Endothelial cell of umbilical vein (primary cell): Measurements from ENCODE around the gene DARS1. TPM values are rescaled to one million over a fixed set of nuclear protein-coding genes. Genes with fewer than 3 reads are reported as not detected.

ENCODE experiments used
- BruUV-seq: library from RNA; stranded (reverse); fragments of 400-500 nt; replicated peaks from 2 replicates; lab custom pipeline; 2021; lab: Mats Ljungman, UMichigan
- CTCF ChIA-PET: fragments of 300-600, 350-600 bp; sonication (Branson Sonifier 250); formaldehyde crosslinking; loops from one replicate; lab custom pipeline; 2021; ENCODE audit warnings: antibody characterized with exemption, inconsistent platforms; lab: Charles Lee
- POLR2A ChIA-PET: fragments of 300-600, 350-600 bp; sonication (Branson Sonifier 250); formaldehyde crosslinking; loops from one replicate; lab custom pipeline; 2021; ENCODE audit warnings: antibody characterized with exemption, inconsistent platforms; lab: Charles Lee
- DNase-seq: peaks from one replicate; pipeline ENCODE4 v3.0.0-alpha.2; 2011; ENCODE audit warnings: low read depth, low spot score
- FAIRE-seq: peaks from 2 replicates; lab custom pipeline; 2011; peaks lifted over from hg19 to GRCh38; lab: Jason Lieb, UNC
- H2AFZ ChIP-seq: 2 replicates; pipeline ENCODE4 v1.6.0; 2012; ENCODE audit warnings: low read depth, low read length, control low read depth, inconsistent platforms
- H3K27ac ChIP-seq: 2 replicates; pipeline ENCODE4 v1.5.1; 2011; ENCODE audit warnings: low read depth, mild to moderate bottlenecking, control low read depth, low read length, moderate library complexity; ENCODE audit not compliant: insufficient read depth
- H3K27me3 ChIP-seq, 2 experiments: 2 replicates each; pipeline versions ENCODE4 v1.6.0 to v1.6.1; 2011; ENCODE audit warnings: low read length in 2 of 2, mixed read lengths in 1 of 2; ENCODE audit not compliant: control insufficient read depth in 2 of 2, insufficient read depth in 2 of 2
- H3K36me3 ChIP-seq, 2 experiments: 2 replicates in 1 of 2; 3 replicates in 1 of 2; pipeline ENCODE4 v1.5.1; 2011; ENCODE audit warnings: low read length in 2 of 2, mild to moderate bottlenecking in 1 of 2, moderate library complexity in 1 of 2; ENCODE audit not compliant: control insufficient read depth in 2 of 2, insufficient read depth in 2 of 2; ENCODE audit errors: extremely low read depth in 1 of 2
- H3K4me1 ChIP-seq: 3 replicates; pipeline ENCODE4 v1.5.1; 2011; ENCODE audit warnings: mild to moderate bottlenecking, low read length; ENCODE audit not compliant: control insufficient read depth, insufficient read depth; ENCODE audit errors: extremely low read depth
- H3K4me2 ChIP-seq: 2 replicates; pipeline ENCODE4 v1.6.1; 2011; ENCODE audit warnings: low read length, control low read depth, mixed read lengths; ENCODE audit not compliant: insufficient read depth
- H3K4me3 ChIP-seq, 3 experiments: fragments of 200-600 bp in 1 of 3; sonication (generic), shearing (Covaris generic) in 1 of 3; replicated peaks in 1 of 3; 2 replicates each; pipeline ENCODE4 v1.5.1; 2011 to 2016; ENCODE audit warnings: control low read depth in 3 of 3, low read length in 3 of 3, mild to moderate bottlenecking in 2 of 3, inconsistent platforms in 1 of 3, low read depth in 1 of 3, moderate library complexity in 1 of 3; ENCODE audit not compliant: insufficient read depth in 1 of 3
- H3K79me2 ChIP-seq: 2 replicates; pipeline ENCODE4 v1.6.0; 2012; ENCODE audit warnings: low read length, inconsistent platforms; ENCODE audit not compliant: control insufficient read depth, insufficient read depth
- H3K9ac ChIP-seq: replicated peaks from 2 replicates; pipeline ENCODE3; 2011; ENCODE audit warnings: low read length, control low read depth; ENCODE audit not compliant: insufficient read depth; ENCODE audit errors: extremely low read depth
- H3K9me1 ChIP-seq: replicated peaks from 3 replicates; pipeline ENCODE4 v1.6.0; 2011; ENCODE audit warnings: mild to moderate bottlenecking, low read length; ENCODE audit not compliant: control insufficient read depth, insufficient read depth; ENCODE audit errors: extremely low read depth
- H3K9me3 ChIP-seq: replicated peaks from 2 replicates; pipeline ENCODE4 v1.5.1; 2012; ENCODE audit warnings: low read length, inconsistent platforms; ENCODE audit not compliant: control insufficient read depth, insufficient read depth
- H4K20me1 ChIP-seq: replicated peaks from 2 replicates; pipeline ENCODE3; 2011; ENCODE audit warnings: mild to moderate bottlenecking, low read length; ENCODE audit not compliant: control insufficient read depth, insufficient read depth; ENCODE audit errors: extremely low read depth
- CTCF ChIP-seq, 2 donors: IDR thresholded peaks; 1 replicate in 1 of 2; 2 replicates in 1 of 2; pipeline ENCODE4 v1.5.1; 2011; ENCODE audit warnings: low read length in 2 of 2, mild to moderate bottlenecking in 2 of 2, moderate library complexity in 2 of 2, control low read depth in 1 of 2, inconsistent platforms in 1 of 2, low read depth in 1 of 2; ENCODE audit not compliant: insufficient read depth in 1 of 2; ENCODE audit errors: extremely low read depth in 1 of 2
- EZH2 ChIP-seq: IDR thresholded peaks from 2 replicates; pipeline ENCODE4 v1.6.1; 2012; ENCODE audit warnings: borderline replicate concordance, low read depth, mild to moderate bottlenecking, moderate library complexity, low read length, inconsistent platforms; ENCODE audit not compliant: severe bottlenecking
- FOS ChIP-seq: IDR thresholded peaks from 2 replicates; pipeline ENCODE4 v1.6.1; 2011; ENCODE audit warnings: mild to moderate bottlenecking, low read length, moderate library complexity, borderline replicate concordance; ENCODE audit not compliant: insufficient read depth
- GATA2 ChIP-seq: IDR thresholded peaks from 2 replicates; pipeline ENCODE4 v1.7.0; 2011; ENCODE audit warnings: low read depth, mild to moderate bottlenecking, moderate library complexity, mixed read lengths, low read length; ENCODE audit not compliant: insufficient read length, insufficient read depth
- JUN ChIP-seq: IDR thresholded peaks from 2 replicates; pipeline ENCODE4 v1.6.1; 2011; ENCODE audit warnings: borderline replicate concordance, low read depth; ENCODE audit not compliant: insufficient read length, insufficient read depth
- MYC ChIP-seq: IDR thresholded peaks from one replicate; pipeline ENCODE4 v1.6.1; 2011; ENCODE audit warnings: mild to moderate bottlenecking, low read depth, low read length
- POLR2A ChIP-seq: IDR thresholded peaks from 2 replicates; pipeline ENCODE4 v1.6.1; 2012; ENCODE audit warnings: low read depth, mild to moderate bottlenecking, control low read depth, low read length
- POLR2AphosphoS5 ChIP-seq: IDR thresholded peaks from 2 replicates; pipeline ENCODE4 v1.6.1; 2012; ENCODE audit warnings: low read depth, mild to moderate bottlenecking, control low read depth, low read length, moderate library complexity; ENCODE audit not compliant: insufficient read depth
- dilution Hi-C: fragments of 300-500 bp; cut with MboI; formaldehyde crosslinking; loops from one replicate; pipeline ENCODE4 v1.15.0; 2019; ENCODE audit warnings: low sequenced_read_pairs; ENCODE audit not compliant: extremely low pct_ligation_motif_present
- intact Hi-C: fragments of 100-400 bp; cut with micrococcal nuclease; formaldehyde crosslinking; loops from one replicate; pipeline ENCODE4 v1.10.0; 2022
- polyA plus RNA-seq, 4 experiments: library from polyadenylated mRNA; depleted of rRNA in 3 of 4; stranded (reverse) in 3 of 4; unstranded in 1 of 4; fragments of >200 nt; gene quantifications; 2 replicates each; pipeline versions ENCODE4 v1.2.1 to v1.2.3, GENCODE V29; 2011 to 2012; ENCODE audit warnings: missing spikeins in 1 of 4
- total RNA-seq: library from RNA; stranded (reverse); gene quantifications from 2 replicates; pipeline ENCODE4 v1.2.3, GENCODE V29; 2021
- TF ChIP-seq, protein P1 (sequence below): IDR thresholded peaks from 2 replicates; pipeline ENCODE4 v1.6.1; 2011; ENCODE audit not compliant: insufficient read depth, insufficient read length

Gene DARS1
- total and polyA plus RNA-seq, 2 donors (not counting 3 experiments of a cell fraction or from before 2014, with no cell fraction given), result 20.9 to 41.5 TPM

DNA sequence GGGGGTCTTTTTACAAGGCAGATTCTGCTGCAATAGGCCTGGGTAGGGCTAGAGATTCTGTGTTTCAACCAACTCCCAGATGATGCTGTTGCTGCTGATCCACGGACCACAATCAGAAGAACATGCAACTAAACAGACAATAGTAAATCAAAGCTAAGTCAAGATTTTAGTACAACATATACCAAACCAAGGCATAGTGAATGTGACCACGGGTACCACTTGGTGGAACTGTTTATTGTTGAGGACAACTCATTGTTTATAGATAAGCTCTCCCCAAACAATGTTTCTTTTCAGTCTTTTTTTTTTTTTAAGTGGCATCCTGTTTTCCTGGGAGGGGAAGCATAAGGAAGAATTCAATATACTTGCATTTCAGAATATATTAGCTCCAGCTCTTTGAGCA is 36.0 kb upstream of the DARS1 start:
- BruUV-seq, result no TSS peak
- Histone ChIP-seq H3K4me3 (no peak overlapping the region), H3K9ac (no peak overlapping the region), H3K27ac (no peak overlapping the region), H3K36me3 (no peaks in the 10 kb centered on the region), H3K79me2 (no peaks in the 10 kb centered on the region), H3K9me1 (no peaks in the 10 kb centered on the region), H3K27me3 (peaks cover 5 to 10% of the 10 kb centered on the region in 2 experiments), H4K20me1 (no peaks in the 10 kb centered on the region), H3K9me3 (no peaks in the 10 kb centered on the region), H3K4me2 (no peak overlapping the region), H2AFZ (no peak overlapping the region), H3K4me1 (peaks cover 3% of the 10 kb centered on the region)
- DNase-seq (no peak), FAIRE-seq (no peak)
- intact Hi-C loops, result no loop called here
- no peak for TF ChIP-seq JUN
- ChIA-PET CTCF (interaction anchor here (1.3 kb wide), 1 partner anchor 10 kb away, joined by 4 read pairs; no protein-coding TSS in a partner anchor), POLR2A (no interaction called here)
- dilution Hi-C loops, result no loop called here

GRCh38 chr2:136020831-136021230 is 35.4 kb upstream of the DARS1 start:
- Histone ChIP-seq H3K9ac (no peak overlapping the region), H2AFZ (no peak overlapping the region), H3K36me3 (no peaks in the 10 kb centered on the region), H3K4me3 (no peak overlapping the region), H3K4me2 (no peak overlapping the region), H3K27me3 (peaks cover 8 to 16% of the 10 kb centered on the region in 2 experiments), H3K9me3 (no peaks in the 10 kb centered on the region), H3K9me1 (no peaks in the 10 kb centered on the region), H4K20me1 (no peaks in the 10 kb centered on the region), H3K4me1 (peaks cover 3% of the 10 kb centered on the region), H3K27ac (no peak overlapping the region), H3K79me2 (no peaks in the 10 kb centered on the region)
- FAIRE-seq (no peak), DNase-seq (no peak)
- ChIA-PET CTCF (interaction anchor here (1.3 kb wide), 1 partner anchor 10 kb away, joined by 4 read pairs; no protein-coding TSS in a partner anchor), POLR2A (no interaction called here)
- no peak for TF ChIP-seq EZH2
- TF ChIP-seq FOS, result no peak
- TF ChIP-seq MYC, result no peak
- no peak for TF ChIP-seq GATA2
- TF ChIP-seq, protein P1, sequence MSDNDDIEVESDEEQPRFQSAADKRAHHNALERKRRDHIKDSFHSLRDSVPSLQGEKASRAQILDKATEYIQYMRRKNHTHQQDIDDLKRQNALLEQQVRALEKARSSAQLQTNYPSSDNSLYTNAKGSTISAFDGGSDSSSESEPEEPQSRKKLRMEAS, result no peak
- TF ChIP-seq POLR2A, result no peak
- no peak for TF ChIP-seq POLR2AphosphoS5
- no peak for TF ChIP-seq CTCF (IDR thresholded peaks at IDR 0.05; ENCODE audit: extremely low read depth in 1 of 2, insufficient read depth in 1 of 2, low read depth in 1 of 2, low read length in 2 of 2)
- TF ChIP-seq JUN, result no peak
- intact Hi-C loops (no loop called here), dilution Hi-C loops (no loop called here)
- no TSS peak for BruUV-seq
